SK-N-MC (cell line): ENCODE results near the gene CEP89.
"Not testable (repeated sequence)": the region's sequence is repeated elsewhere in the genome, so short reads cannot be mapped to it uniquely, and the experiment has no call there.

Source experiments
- FOXP2 ChIP-seq: optimal IDR thresholded peaks from 2 replicates; pipeline ENCODE3; 2011; ENCODE audit warnings: mild to moderate bottlenecking, moderate library complexity; ENCODE audit not compliant: insufficient read depth; ENCODE audit errors: extremely low read length, control extremely low read depth
- POLR2AphosphoS5 ChIP-seq: IDR thresholded peaks from 2 replicates; pipeline ENCODE4 v1.6.1; 2012; ENCODE audit warnings: mild to moderate bottlenecking, low read depth, low read length, borderline replicate concordance

DNA sequence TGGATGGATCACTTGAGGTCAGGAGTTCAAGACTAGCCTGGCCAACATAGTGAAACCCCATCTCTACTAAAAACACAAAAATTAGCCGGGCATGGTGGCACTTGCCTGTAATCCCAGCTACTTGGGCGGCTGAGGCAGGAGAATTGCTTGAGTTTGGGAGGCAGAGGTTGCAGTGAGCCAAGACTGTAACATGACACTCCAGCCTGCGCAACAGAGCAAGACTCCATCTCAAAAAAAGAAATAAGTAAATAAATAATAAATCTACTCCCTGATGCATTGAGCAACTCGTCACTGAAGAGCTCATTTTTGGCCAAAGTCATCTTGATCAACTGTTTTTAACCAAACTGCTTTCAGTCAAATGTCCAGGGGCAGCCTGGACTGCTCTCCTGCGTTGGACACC lies 30.5 kb downstream of the CEP89 start:
- not testable (repeated sequence) for TF ChIP-seq FOXP2, POLR2AphosphoS5
